GM19023 (cell line): ENCODE measurements around the gene KSR1.
"Not testable (repeated sequence)": the region's sequence is repeated elsewhere in the genome, so short reads cannot be mapped to it uniquely, and the experiment has no call there.

ENCODE experiments used
- ATAC-seq: cut with Tn5 transposase; IDR thresholded peaks from one replicate; pipeline ENCODE4 v1.9.1; 2021; ENCODE audit warnings: mild to moderate bottlenecking, moderate library complexity; ENCODE audit not compliant: unreplicated experiment

The KSR1 gene

DNA sequence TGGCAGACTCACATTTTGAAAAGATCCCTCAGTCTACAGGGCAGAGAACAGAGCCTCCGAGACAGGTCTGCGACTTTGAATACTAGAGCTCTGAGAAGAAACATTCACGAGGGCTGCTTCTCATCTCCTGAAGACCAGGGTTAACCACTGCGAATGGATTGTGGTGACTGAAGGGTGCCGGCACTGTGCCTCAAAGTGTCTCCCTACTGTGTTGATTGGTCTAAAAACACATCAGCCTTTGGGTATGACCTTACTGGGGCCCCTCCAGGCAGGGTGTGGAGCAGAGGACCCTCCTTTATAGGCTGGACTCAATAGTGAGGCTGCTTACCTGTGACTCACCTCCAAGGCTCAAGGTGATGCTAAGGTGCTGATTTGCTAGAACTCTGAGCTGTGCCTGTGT is 172.1 kb downstream of the KSR1 start:
- no peak for ATAC-seq

DNA sequence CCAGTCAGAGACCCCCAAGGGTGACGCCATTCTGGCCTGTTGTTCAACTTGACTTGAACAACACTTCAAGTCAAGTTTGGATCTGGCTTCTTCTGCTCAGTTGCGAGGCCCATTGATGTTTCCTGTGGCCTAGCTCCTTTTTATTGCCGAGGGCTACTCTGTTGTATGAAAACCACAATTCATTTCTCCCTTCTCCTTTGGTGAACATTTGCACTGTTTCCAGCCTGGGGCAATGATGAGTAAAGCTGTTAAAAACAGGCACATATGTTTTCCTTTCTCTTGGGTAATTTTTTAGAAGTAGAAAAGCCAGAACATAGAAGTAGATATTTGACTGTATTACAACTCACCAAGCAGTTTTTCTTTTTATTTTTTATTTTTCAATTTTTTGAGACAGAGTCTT is 173.0 kb downstream of the KSR1 start:
- not testable (repeated sequence) for ATAC-seq

DNA sequence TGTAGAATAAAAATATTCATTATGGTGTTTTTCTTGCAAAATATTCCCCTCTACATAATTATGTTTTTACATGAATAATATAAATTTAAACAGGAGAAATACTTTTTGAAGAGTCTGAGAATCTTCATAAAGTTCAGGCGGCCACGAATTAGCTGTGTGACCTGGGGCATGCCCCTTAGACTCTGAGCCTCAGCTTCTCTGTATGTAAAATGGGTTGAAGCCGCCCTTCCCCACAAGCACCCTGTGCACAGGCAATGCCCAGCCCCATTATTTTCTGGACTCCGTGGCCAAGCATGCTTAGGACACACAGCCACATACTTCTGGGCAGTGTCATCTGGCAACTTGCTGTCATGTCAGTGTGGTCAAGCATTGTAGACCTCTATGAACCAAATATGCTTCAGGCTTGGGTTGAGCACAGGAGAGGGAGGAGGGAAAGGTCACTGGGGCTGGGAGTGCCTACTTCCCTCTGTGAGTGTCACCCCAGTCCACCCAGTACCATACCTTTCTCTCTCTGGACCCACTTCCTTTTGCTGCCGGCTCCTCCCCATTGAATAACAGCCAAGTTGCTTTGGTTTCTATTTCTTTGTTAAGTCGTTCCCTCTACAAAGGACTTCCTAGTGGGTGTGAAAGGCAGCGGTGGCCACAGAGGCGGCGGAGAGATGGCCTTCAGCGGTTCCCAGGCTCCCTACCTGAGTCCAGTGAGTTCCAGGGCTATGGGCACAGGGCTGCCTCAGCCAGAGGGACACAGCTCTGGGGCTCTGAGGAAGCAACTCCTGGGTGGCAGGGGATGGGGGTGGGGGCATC is 174.6 kb downstream of the KSR1 start, which contains the start of gene LGALS9:
TSS of gene LGALS9 (plus strand) at position 582 of the 804 bp plus-strand sequence. CDS start at position 660, 78 bp downstream.
- ATAC-seq, result peak; percentile 65

DNA sequence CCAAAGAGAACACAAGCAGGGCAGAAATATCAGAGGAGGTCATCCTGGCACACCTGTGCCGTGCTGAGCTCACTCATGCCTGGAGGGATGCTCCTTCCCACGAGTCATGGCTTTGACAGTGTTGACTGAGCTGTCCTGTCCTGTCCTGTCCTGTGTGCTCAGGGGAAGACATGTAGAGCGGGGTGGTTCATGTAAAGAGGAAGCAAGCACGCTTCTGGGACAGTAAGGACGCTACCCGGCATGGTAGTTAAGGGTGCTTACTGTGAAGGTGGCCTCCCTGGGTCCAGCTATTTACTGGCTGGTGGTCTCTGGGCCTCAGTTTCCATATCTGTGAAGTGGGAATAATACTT is 175.1 kb downstream of the KSR1 start:
- ATAC-seq, result peak; percentile 47

DNA sequence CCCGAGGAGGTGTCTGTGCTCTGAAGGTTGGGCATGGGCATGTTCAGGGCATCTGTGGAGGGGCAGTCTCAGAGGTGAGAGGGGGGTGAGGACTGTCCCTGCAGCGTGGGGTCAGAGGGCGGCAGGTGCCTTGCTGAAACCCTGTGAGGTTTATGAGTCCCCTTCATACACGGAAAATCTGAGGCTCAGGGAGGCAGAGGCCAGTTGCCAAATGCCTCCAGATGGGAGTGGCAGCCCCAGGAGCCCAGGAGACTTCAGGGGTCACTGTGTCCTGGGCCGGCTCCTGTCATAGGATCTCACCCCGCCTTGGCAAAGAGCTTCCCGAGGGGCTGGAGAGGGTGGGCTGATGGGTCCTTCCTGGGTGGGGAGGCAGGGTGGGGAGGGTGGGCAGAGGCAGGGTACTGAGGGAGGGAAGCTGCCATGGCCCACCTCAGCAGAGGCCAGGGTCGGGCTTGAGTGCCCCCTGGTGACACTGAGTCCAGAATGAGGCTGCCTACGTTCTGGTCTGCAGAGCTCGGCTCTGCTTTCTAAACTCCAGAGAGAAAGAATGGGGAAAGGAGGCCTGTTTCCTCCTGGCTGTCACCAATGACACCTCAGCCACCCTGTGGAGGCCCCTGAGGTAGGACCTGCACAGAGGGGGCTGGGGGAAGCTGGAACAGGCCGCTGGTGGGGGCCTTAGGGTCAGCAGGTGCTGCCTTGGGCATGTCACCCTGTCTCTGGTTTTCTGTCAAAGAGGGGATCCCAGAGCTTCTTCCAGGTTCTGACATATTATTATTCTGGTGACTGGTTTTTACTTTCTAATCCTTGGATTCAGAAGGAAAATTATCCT is 175.9 kb downstream of the KSR1 start:
- ATAC-seq, result no peak

DNA sequence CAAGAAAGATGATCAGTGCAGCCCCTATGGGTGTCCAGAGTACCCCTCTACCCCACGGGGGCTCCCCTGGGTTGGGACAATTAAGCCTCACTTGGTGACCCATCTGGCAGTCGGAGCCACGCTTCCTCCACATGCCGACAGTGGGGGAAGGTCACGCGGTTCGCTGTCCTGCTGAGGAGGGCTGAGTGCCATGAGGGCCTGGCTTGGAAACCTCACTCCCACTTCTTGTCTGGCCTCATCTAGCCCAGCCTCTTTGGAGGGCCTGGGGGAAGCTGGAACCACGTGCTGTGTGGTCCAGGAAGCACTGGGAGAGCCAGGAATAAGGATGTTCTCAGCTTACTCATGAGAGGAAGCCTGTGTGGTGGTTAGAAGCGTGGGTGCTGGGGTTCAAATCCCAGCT is 176.5 kb downstream of the KSR1 start:
- ATAC-seq, result not testable (repeated sequence)

DNA sequence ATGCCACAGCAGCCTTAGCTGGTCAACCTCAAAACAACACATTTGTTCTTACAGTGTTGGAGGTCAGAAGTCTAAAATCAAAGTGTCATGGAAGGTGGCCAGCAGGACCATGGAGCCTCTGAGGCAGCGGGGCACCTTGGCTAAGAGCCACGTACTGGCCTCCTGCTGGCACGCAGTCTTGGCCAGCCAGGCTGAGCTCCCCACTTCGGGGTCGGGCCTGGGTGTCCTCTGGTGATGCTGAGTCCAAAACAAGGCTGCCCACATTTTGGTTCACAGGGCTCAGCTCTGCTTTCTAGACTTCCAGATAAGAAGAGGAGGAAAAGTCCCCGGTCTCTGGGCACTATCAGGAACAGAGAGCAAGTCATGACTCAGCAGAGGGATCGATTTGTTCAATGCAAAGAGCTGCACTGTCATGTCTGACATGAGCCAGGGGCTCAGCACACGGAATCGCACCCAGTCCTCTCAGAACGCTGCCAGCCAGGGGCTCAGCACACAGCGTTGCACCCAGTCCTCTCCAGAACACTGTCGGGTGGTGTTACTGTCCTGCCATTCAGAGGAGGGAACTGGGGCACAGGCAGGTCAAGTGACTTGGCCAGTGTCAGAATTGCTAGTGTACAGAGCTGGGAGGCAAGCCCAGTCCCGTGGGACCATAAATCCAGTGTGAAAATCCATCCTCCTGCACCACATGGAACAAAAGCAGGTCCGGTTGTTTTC is 177.2 kb downstream of the KSR1 start:
- no peak for ATAC-seq

DNA sequence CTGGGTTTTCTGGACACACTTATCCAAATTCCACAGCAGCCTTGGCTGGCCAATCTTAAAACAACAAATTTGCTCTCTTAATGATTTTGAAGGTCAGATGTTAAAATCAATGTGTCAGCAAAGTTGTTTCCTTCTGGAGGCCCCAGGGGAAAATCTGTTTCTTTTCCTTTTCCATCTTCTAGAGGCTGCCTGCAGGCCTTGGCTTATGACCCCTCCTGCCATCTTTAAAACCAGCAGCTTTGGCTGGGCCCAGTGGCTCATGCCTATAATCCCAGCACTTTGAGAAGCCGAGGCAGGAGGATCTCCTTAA is 177.7 kb downstream of the KSR1 start:
- ATAC-seq, result no peak

DNA sequence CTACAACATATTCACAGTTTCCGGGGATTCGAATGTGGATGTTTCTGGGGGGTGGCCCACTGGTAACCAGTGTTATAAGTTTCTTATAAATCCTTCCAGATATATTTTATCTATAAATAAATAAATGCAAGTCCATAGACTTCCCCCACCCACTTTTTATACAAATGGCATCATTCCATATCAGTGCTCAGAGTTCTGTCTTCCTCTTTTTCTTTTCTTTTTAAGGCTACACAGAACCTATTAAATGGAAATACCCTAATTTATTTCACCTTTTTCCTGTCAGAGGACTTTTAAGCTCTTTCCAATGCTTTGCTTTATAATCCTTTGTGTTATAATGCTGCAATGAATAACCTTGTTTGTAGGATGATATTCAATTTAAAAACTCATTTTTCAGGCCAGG is 178.5 kb downstream of the KSR1 start:
- no peak for ATAC-seq

DNA sequence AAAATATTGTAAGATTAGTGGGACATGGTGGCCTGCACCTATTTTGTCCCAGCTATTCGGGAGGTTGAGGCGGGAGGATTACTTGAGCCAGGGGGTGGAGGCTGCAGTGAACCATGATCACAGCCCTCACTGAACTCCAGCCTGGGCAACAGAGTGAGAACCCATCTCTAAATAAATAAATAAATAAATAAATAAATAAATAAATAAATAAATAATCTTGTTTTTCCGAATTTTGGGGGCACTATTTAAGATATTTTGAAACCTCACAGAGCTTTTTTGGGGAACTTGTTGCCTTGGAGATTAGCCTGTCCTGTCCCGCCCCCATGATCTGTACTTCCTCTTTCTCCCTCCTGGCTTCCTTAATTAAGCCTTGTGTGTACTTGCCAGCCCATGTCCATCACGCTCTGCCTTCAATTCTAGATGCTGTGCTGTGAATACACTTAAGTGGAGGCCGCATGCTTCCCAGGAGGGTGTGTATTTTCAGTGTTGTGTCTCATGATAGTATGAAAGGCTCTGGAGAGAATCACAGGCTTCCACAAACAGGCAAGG is 179.1 kb downstream of the KSR1 start:
- ATAC-seq, result no peak

DNA sequence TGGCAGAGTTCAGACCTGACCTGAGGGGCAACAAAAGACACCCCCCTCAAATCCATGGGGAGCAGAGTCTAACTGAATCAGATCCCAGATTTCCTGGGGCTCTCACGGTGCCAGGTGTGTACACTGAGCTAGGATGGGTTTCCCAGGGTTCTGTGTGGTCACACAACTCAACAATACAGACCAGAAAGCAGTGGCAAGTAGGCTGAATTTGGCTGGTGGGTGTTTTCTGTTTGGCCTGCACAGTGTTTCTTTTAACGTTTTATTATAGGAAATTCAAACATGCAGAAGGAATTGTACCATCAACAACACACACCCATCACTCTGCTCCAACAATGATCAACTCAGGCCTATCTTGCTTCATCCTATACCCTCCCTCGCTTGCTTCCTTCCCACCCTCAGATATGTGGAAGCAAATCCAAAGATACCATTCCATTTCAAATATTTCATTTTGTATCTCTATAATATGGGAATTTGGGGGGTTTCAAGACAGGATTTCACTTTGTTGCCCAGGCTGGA is 179.8 kb downstream of the KSR1 start:
- not testable (repeated sequence) for ATAC-seq

DNA sequence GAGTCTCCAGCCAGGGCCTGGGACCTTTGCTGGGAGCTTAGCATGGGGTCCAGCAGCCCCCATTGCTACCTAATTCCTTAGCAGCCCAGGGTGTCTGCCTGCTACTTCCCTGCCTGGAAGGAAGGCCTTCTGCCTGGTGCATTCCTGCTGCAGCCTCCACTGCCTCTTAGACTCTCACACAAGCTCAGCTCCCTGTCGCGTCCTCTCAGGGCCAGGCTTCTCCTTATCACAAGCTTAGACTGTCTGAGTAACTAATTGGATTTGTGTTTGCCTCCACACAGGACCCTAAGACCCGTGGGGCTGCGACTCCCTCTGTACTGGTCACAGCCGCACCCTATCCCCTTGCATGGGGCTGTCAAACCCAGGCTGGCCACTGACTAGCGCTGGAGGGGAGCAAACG is 181.6 kb downstream of the KSR1 start:
- ATAC-seq, result not testable (repeated sequence)

DNA sequence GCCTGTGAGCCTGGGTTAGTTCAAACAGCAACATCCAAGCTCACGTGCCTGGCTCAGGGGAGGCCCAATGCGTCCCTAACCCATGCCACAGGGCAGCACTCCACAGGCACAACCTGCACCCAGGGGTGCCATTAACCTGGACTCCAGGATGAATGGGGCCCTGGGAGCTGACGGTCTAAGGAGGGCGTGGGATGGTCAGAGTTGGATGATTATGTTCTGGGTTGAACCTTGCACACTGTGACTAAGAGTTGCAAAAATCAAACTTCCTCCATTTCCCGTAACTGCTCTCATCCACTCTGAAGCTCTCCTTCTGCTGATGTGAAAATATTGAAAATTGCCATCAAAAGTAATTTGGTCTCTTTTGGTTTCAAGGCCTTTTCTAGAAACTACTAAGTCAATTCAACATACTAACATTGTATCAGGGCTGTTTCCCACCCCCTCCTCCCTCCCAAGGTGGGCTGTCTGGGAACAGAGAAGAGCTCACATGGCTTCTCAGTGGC is 182.2 kb downstream of the KSR1 start:
- ATAC-seq, result not testable (repeated sequence)

DNA sequence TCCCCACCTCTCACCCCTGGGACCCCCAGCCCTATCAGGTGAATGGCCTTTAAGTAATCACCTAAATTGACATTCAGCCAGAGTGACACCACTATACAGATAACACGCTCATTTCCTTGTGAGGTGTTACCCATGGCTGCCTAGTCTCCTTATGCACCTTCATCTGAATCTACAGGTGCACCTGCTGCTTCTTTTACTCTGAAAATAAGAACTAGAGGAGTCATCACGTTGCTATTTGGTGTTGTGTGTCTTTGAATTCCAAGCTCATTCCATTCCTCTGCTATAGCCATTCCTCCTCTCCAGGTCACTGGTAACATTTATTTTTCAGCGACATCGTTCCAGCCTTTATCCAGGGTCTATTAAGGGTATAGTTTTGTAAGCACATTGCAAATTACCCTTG is 184.5 kb downstream of the KSR1 start:
- ATAC-seq, result no peak

DNA sequence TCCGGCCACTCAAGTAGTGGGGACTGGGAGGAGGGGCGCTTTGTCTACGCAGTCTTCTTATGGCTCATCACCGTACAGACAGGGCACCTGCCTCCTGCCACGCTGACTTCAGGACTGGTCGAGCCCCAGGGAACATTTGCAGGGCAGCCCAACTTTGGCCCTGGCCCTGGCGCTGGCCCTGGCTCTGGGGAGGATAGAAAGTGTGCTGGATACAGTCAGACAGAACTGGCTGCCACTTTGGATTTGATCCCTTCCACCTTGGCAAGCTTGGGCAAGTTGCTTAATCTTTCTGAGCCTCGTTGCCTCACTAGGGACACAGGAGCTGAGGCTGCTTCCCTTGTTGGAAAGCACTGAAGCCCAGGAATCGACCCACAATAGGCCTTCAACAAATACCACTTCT is 188.3 kb downstream of the KSR1 start:
- ATAC-seq, result no peak

DNA sequence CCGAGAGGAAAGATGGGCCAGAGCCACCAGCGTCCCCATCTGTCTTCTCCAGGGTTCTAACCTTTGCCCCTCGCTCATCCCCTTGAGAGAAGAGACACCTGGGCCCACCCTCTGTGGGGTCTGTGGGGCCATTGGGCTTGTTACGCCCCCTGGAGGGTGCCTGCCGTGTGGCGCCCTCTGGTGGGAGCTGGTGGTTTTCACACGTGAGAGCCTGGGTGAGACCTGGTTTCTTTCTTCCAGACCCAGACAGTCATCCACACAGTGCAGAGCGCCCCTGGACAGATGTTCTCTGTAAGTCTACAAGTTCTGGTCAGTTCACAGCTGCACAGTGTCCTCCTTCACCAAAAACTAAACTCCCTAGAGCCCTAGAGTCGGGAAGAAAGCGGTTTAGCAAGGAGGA is 189.4 kb downstream of the KSR1 start:
- not testable (repeated sequence) for ATAC-seq

DNA sequence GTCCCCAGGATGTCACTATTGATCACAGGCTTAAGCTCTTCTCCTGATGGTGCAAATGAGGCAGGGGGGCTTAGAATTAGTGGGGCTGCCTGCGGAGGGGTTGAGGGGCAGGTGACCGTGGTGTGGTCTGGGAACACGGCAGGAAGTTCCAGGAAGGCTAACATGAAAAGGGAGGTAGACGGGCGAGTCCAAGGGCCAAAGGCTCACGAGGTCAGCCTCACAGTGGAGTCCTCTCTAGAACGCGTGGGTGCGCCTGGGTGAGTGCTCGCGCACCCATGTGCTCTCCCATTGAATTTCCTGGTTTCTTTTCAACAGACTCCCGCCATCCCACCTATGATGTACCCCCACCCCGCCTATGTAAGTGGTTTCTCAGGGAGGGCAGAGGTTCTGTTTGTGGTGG is 190.0 kb downstream of the KSR1 start:
- no peak for ATAC-seq

DNA sequence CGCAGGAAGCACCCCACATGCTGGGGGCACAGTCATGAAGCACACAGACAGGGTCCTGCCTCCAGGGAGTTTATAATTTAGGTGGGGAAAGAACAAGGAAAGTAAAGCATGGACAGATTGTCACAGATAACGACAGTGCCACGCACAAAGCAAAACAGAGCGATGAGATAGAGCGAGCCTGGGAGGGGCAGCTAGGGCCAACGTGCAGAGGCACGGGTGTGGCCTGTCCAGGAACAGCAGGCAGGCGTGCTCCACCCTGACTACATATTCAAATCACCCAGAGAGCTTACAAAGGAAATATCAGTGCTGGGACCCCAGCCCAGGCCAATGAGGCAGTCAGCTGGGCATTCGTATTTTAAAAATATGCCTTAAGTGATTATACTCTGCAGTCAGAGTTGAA is 191.5 kb downstream of the KSR1 start:
- no peak for ATAC-seq

DNA sequence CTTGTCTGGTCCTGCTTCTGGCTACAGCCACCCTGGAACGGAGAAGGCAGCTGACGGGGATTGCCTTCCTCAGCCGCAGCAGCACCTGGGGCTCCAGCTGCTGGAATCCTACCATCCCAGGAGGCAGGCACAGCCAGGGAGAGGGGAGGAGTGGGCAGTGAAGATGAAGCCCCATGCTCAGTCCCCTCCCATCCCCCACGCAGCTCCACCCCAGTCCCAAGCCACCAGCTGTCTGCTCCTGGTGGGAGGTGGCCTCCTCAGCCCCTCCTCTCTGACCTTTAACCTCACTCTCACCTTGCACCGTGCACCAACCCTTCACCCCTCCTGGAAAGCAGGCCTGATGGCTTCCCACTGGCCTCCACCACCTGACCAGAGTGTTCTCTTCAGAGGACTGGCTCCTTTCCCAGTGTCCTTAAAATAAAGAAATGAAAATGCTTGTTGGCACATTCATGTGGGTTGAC is 192.9 kb downstream of the KSR1 start:
- ATAC-seq, result not testable (repeated sequence)

DNA sequence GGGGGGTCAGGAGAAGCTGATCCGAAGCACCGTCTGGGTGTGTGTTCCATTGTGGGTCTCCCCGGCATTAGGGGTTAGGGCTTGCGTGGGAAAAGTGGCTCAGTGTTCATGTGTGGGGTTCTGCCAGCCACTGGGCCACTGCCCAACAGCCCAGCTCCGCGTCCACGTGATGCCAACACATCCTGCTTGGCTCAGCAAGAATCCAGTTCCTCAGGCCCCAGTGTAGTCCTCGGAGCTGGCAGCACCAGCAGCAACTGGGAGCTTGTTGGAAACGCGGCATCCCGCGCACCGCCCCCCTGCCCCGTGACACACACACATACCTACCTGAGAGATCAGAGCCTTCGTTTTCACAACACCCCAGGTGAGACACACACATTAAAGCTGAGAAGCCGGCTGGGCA is 193.7 kb downstream of the KSR1 start:
- ATAC-seq, result no peak

DNA sequence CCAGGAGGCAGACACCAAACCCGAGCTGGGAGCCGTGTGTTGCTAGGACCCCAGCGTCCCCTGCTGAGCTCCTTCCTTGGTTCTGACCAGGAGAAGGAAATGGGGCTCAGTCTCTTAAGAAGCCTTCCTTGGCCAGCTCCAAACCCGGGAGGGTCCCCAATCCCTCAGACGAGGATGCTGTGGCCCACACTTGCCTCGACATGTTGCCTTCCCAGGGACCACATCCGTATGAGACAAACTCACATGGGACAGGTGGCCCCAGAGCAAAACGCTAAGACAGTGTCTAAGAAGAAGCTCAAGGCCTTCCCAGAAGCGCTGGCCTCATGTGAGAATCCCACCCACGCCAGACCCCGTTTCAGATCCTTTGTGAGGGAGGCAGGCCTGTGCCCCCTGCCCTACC is 194.6 kb downstream of the KSR1 start:
- no peak for ATAC-seq
